Endodermal cell (in vitro differentiated cells): ENCODE measurements around the gene CMIP. TPM values are rescaled to one million over a fixed set of nuclear protein-coding genes. Genes with fewer than 3 reads are reported as not detected.

Source experiments
- DNase-seq: peaks from one replicate; pipeline ENCODE4 v3.0.0-alpha.2; 2017
- H3K27ac ChIP-seq: 2 replicates; pipeline ENCODE4 v1.5.1; 2013; ENCODE audit warnings: mild to moderate bottlenecking, low read depth, low read length, moderate library complexity
- H3K27me3 ChIP-seq: 2 replicates; pipeline ENCODE4 v1.6.1; 2013; ENCODE audit warnings: mild to moderate bottlenecking, low read length, moderate library complexity; ENCODE audit not compliant: insufficient read depth, control insufficient read depth, poor library complexity, severe bottlenecking
- H3K36me3 ChIP-seq: 2 replicates; pipeline ENCODE4 v1.7.0; 2013; ENCODE audit warnings: mild to moderate bottlenecking, low read length, moderate library complexity; ENCODE audit not compliant: control insufficient read depth, insufficient read depth
- H3K4me1 ChIP-seq: one replicate; pipeline ENCODE4 v1.7.0; 2013; ENCODE audit warnings: low read length; ENCODE audit not compliant: control insufficient read depth, insufficient read depth
- H3K4me3 ChIP-seq: 2 replicates; pipeline ENCODE4 v1.5.1; 2013; ENCODE audit warnings: mild to moderate bottlenecking, low read length, moderate library complexity
- H3K9ac ChIP-seq: 2 replicates; pipeline ENCODE4 v1.6.1; 2013; ENCODE audit warnings: mild to moderate bottlenecking, low read length, moderate library complexity; ENCODE audit not compliant: poor library complexity, severe bottlenecking; ENCODE audit errors: extremely low read depth
- H3K9me3 ChIP-seq: 2 replicates; pipeline ENCODE4 v1.6.1; 2013; ENCODE audit warnings: mild to moderate bottlenecking, low read length, moderate library complexity; ENCODE audit not compliant: control insufficient read depth
- H3K27ac Mint-ChIP-seq: 2 replicates; pipeline ENCODE4 v1.8.0; 2020; ENCODE audit warnings: mixed read lengths
- H3K27me3 Mint-ChIP-seq: 2 replicates; pipeline ENCODE4 v1.8.0; 2021; ENCODE audit warnings: mild to moderate bottlenecking, mixed read lengths; ENCODE audit not compliant: insufficient read depth
- H3K36me3 Mint-ChIP-seq: 2 replicates; pipeline ENCODE4 v1.8.0; 2020; ENCODE audit warnings: low read depth, mixed read lengths
- H3K4me1 Mint-ChIP-seq: 2 replicates; pipeline ENCODE4 v1.8.0; 2020; ENCODE audit warnings: mixed read lengths
- H3K4me3 Mint-ChIP-seq: 2 replicates; pipeline ENCODE4 v1.8.0; 2020; ENCODE audit warnings: mild to moderate bottlenecking, moderate library complexity, mixed read lengths
- H3K9me3 Mint-ChIP-seq: 2 replicates; pipeline ENCODE4 v1.8.0; 2020; ENCODE audit warnings: mild to moderate bottlenecking, mixed read lengths
- CTCF ChIP-seq: fragments of 200-600 bp; sonication (generic); conservative IDR thresholded peaks from 2 replicates; pipeline ENCODE4 v1.5.0; 2021; ENCODE audit warnings: antibody characterized with exemption, mild to moderate bottlenecking
- WGBS, 2 experiments: methylation state at CpG; one replicate each; pipeline versions ENCODE4 v1.1.5 to v1.1.7; 2013; ENCODE audit warnings: missing lambda C conversion rate in 2 of 2, mixed read lengths in 1 of 2; ENCODE audit not compliant: insufficient coverage in 1 of 2, insufficient read length in 1 of 2; 5-methylcytosine and 5-hydroxymethylcytosine counted together
- total RNA-seq, 2 donors: library from RNA; stranded (reverse); fragmentation: NEBNext Ultra II Directional in 1 of 2; extraction: Animal tissue kit (Norgen Biotek cat#: 25700) in 1 of 2; gene quantifications; 2 replicates in 1 of 2; 3 replicates in 1 of 2; pipeline ENCODE4 v1.2.1, GENCODE V29; 2021

CMIP gene
- total RNA-seq, 2 donors from 2014 or later = 64.0 to 64.7 TPM

DNA sequence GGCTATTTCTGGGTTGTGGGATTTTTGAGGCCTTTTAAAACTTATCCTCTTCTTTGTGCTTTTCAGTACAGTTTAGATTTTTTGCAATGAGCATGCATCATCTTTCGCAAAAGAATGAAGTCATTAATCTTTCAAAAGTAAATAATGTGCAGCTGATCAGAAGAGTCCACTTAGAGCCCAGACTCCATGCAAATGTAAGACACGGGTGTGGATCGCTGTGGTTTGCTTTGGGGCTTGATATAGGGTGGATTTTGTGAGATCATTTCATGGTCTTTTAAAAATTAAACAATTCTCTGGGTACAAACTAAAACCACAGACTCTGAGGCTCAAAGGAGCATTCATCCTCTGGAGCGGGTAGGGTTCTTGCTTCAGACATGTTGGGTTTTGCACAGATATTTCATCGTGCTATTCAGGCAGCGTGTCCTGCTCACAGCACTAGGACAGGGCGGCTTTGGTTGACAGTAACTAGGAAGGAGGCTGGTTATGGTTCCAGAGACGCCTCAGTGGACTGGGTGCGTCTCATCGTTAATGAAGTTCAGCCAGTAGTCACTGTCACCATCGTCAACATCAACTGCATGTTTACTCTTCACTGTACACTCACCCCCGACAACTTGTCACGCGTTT is 205.1 kb downstream of the CMIP start:
- H3K27me3 Mint-ChIP-seq = no peaks in the 10 kb centered on the region
- peaks cover 10% of the 10 kb centered on the region for H3K36me3 Mint-ChIP-seq
- no peaks in the 10 kb centered on the region for H3K9me3 ChIP-seq
- DNase-seq = no peak
- H3K36me3 ChIP-seq = peaks cover 16% of the 10 kb centered on the region
- H3K4me3 ChIP-seq = no peak overlapping the region
- H3K4me1 ChIP-seq = peaks cover 23% of the 10 kb centered on the region
- H3K27ac Mint-ChIP-seq = peak overlapping the region; percentile 26
- no peaks in the 10 kb centered on the region for H3K27me3 ChIP-seq
- peaks cover 46% of the 10 kb centered on the region for H3K4me1 Mint-ChIP-seq
- no peak overlapping the region for H3K27ac ChIP-seq
- H3K4me3 Mint-ChIP-seq = no peak overlapping the region
- 95 to 98% methylated on average over 11 to 14 of the region's 14 CpGs for WGBS, 2 experiments
- H3K9ac ChIP-seq = no peak overlapping the region
- no peak for TF ChIP-seq CTCF
- H3K9me3 Mint-ChIP-seq = no peaks in the 10 kb centered on the region

GRCh38 chr16:81650281-81650680 is 205.7 kb downstream of the CMIP start:
- no peak overlapping the region for H3K9ac ChIP-seq
- Mint-ChIP-seq H3K27me3 (no peaks in the 10 kb centered on the region), H3K36me3 (peaks cover 14% of the 10 kb centered on the region), H3K4me3 (no peak overlapping the region), H3K4me1 (peaks cover 46% of the 10 kb centered on the region), H3K9me3 (no peaks in the 10 kb centered on the region), H3K27ac (peak overlapping the region; percentile 26)
- H3K9me3 ChIP-seq = no peaks in the 10 kb centered on the region
- H3K27ac ChIP-seq = no peak overlapping the region
- peaks cover 23% of the 10 kb centered on the region for H3K4me1 ChIP-seq
- peaks cover 19% of the 10 kb centered on the region for H3K36me3 ChIP-seq
- no peak overlapping the region for H3K4me3 ChIP-seq
- no peak for DNase-seq
- no peaks in the 10 kb centered on the region for H3K27me3 ChIP-seq
- 90 to 96% methylated on average over 6 to 8 of the region's 8 CpGs for WGBS, 2 experiments
- no peak for TF ChIP-seq CTCF

DNA sequence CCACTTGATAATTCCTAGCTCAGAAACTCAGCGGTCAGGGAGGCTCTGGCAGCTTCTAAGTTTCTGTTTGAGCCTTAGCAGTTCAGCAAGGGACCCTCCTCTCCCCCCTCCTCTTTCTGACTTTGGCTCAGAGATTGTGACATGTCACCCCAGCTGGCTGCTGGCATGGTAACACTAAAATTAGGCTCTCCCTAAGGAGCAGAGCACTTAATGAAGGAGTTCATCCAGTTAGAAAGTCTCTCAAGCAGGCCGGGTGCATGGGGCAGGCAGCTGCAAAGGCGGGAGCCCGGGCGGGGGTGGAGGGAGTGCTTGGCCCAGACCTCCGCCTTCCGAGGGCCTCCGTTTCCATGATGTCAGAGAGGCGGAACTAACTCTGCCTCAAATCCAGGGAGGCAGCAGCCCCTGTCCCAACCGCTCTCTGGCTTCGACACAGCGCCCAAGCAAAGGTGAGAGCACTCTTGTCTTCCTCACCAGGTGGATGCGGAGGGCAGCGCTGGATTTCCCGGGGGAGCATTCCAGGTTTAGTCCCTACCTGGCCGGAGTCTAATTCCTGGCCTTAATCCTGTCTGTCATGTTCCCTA is 206.5 kb downstream of the CMIP start:
- WGBS, 2 experiments = 78 to 84% methylated on average over 14 to 16 of the region's 16 CpGs
- Histone ChIP-seq H3K4me1 (peaks cover 23% of the 10 kb centered on the region), H3K9me3 (no peaks in the 10 kb centered on the region), H3K9ac (no peak overlapping the region), H3K36me3 (peaks cover 19% of the 10 kb centered on the region), H3K4me3 (no peak overlapping the region), H3K27me3 (no peaks in the 10 kb centered on the region), H3K27ac (peak overlapping the region; percentile 50)
- no peak for TF ChIP-seq CTCF
- Mint-ChIP-seq H3K27me3 (no peaks in the 10 kb centered on the region), H3K9me3 (no peaks in the 10 kb centered on the region), H3K27ac (peak overlapping the region; percentile 71), H3K36me3 (peaks cover 18% of the 10 kb centered on the region), H3K4me3 (no peak overlapping the region), H3K4me1 (peaks cover 46% of the 10 kb centered on the region)
- peak; percentile 78 for DNase-seq
